ENCODE results near the gene COX4I2. TPM values are rescaled to one million over a fixed set of nuclear protein-coding genes. Genes with fewer than 3 reads are reported as not detected.

COX4I2 gene
- total RNA-seq, 4 donors from 2014 or later = 0.83 to 3.1 (median 2.6) TPM; not detected in 1

DNA sequence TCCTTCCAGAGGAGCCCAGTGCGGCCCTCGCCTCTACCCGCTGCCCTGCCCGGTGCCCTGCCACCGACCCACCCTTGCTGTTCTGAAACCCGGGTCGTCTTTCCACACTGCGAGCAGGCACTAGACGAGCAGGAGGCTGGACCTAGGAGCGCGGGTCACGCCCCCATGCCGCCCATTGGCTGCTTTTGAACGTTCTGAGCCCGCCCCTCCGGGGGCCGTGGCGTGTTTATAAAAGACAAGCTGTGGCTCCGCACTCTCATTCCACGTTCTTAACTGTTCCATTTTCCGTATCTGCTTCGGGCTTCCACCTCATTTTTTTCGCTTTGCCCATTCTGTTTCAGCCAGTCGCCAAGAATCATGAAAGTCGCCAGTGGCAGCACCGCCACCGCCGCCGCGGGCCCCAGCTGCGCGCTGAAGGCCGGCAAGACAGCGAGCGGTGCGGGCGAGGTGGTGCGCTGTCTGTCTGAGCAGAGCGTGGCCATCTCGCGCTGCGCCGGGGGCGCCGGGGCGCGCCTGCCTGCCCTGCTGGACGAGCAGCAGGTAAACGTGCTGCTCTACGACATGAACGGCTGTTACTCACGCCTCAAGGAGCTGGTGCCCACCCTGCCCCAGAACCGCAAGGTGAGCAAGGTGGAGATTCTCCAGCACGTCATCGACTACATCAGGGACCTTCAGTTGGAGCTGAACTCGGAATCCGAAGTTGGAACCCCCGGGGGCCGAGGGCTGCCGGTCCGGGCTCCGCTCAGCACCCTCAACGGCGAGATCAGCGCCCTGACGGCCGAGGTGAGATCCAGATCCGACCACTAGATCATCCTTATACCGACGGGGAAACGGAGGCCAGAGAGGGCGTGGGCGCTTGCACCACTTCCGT lies 32.4 kb upstream of the COX4I2 start, which contains the start of gene ID1:
TSS of gene ID1 (plus strand) at position 259 of the 871 bp plus-strand sequence. CDS start at position 358, 99 bp downstream.
- Histone ChIP-seq H3K9me3 (no peaks in the 10 kb centered on the region), H3K4me3 (peak within 1 kb of the TSS; percentile 75 to 91 (median 82)), H3K36me3 (peaks cover 0 to 8% (median 0%) of the 10 kb centered on the region in 3 donors), H3K27ac (peak within 1 kb of the TSS; percentile 94 to 97 (median 96)), H3K4me1 (peaks cover 27 to 82% (median 29%) of the 10 kb centered on the region in 3 donors), H3K27me3 (peaks cover 0 to 9% (median 0%) of the 10 kb centered on the region in 4 donors)
- DNase-seq = peak; percentile 68
- intact Hi-C loops (cut with DNase I) = loop anchor here (5.0 kb wide), 1 partner anchor 33 kb away; no protein-coding TSS in a partner anchor
- peak; percentile 69 to 96 (median 80) for TF ChIP-seq POLR2A (IDR thresholded peaks at IDR 0.05)
- TF ChIP-seq, protein P1, sequence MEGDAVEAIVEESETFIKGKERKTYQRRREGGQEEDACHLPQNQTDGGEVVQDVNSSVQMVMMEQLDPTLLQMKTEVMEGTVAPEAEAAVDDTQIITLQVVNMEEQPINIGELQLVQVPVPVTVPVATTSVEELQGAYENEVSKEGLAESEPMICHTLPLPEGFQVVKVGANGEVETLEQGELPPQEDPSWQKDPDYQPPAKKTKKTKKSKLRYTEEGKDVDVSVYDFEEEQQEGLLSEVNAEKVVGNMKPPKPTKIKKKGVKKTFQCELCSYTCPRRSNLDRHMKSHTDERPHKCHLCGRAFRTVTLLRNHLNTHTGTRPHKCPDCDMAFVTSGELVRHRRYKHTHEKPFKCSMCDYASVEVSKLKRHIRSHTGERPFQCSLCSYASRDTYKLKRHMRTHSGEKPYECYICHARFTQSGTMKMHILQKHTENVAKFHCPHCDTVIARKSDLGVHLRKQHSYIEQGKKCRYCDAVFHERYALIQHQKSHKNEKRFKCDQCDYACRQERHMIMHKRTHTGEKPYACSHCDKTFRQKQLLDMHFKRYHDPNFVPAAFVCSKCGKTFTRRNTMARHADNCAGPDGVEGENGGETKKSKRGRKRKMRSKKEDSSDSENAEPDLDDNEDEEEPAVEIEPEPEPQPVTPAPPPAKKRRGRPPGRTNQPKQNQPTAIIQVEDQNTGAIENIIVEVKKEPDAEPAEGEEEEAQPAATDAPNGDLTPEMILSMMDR (IDR thresholded peaks at IDR 0.05) = no peak
- 0 to 1% methylated on average over 14 to 23 of the region's 74 CpGs for WGBS, 2 donors

DNA sequence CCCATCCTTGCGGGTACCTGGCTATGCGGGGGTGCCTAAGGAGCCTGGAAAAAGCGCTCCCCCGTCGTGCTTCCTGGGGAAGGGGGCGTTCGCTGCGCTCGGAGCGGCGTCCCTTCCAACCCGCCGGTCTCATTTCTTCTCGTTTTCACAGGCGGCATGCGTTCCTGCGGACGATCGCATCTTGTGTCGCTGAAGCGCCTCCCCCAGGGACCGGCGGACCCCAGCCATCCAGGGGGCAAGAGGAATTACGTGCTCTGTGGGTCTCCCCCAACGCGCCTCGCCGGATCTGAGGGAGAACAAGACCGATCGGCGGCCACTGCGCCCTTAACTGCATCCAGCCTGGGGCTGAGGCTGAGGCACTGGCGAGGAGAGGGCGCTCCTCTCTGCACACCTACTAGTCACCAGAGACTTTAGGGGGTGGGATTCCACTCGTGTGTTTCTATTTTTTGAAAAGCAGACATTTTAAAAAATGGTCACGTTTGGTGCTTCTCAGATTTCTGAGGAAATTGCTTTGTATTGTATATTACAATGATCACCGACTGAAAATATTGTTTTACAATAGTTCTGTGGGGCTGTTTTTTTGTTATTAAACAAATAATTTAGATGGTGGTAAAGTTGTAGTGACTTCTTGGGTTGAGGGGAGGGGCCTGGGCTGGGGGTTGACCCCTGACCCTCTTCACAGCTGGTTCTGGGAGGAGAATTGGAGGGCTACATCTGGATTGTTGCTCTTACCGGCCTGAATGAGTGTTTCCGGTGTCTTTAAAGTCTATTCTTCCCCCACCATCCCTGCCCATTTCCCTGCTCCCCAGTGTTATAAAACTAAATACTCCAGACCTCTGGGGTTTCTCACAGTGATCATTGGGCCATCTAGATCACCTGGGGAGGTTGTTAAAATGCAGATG lies 31.6 kb upstream of the COX4I2 start:
- 7 to 14% methylated on average over 5 to 13 of the region's 39 CpGs for WGBS, 2 donors
- TF ChIP-seq POLR2A (IDR thresholded peaks at IDR 0.05) = peak in 1 of 4 donors; percentile 34
- TF ChIP-seq, protein P1 (IDR thresholded peaks at IDR 0.05) = peak in 1 of 6 experiments; percentile 9
- Histone ChIP-seq H3K4me1 (peaks cover 29 to 91% (median 31%) of the 10 kb centered on the region in 3 donors), H3K9me3 (no peaks in the 10 kb centered on the region), H3K36me3 (peaks cover 0 to 8% (median 0%) of the 10 kb centered on the region in 3 donors), H3K4me3 (peak overlapping the region; percentile 75 to 91 (median 82)), H3K27me3 (peaks cover 0 to 9% (median 0%) of the 10 kb centered on the region in 4 donors), H3K27ac (peak overlapping the region; percentile 94 to 97 (median 96))
- intact Hi-C loops (cut with DNase I) = loop anchor here (5.0 kb wide), 1 partner anchor 34 kb away; no protein-coding TSS in a partner anchor
- no peak for DNase-seq

DNA sequence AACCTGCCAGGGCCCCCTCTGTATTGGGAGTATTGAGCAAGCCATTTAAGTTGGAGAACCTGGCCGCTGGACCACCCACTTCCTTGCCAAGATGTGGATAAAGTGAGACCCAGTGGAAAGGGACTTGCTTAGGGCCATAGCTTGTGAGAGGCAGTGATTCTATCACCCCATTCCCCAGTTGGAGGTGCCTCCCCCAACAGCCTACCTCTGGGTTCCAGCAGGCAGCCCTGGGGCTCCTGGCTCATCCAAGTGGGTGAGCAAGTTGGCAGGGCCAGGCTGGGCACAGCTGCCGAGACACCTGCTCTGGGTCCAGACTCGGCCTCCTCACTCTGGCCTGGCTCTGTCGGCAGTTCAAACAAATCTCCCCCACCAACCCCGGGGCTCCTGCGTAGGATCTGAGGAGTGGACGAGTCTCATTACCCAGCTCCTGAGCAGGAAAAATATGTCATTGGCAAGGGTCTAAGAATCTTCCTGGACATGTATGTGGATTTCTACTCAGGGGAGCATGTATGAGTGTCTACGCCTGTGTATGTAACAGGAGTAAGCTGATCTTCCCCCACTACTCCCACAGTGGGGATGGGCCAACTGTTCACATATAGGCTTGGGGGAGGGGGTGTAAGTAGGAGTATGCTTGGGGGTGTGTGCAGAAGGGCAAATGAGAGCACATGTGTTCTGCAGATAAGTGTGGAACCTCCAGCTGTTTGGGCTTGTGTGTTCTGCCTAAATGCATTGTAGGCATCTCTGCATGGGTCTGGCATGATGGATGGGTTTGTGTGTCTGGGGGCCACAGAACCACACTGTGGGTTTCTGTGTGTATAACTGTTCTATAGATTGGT lies 30.7 kb upstream of the COX4I2 start:
- Histone ChIP-seq H3K9me3 (no peaks in the 10 kb centered on the region), H3K27me3 (peaks cover 0 to 9% (median 0%) of the 10 kb centered on the region in 4 donors), H3K4me1 (peaks cover 29 to 98% (median 36%) of the 10 kb centered on the region in 3 donors), H3K27ac (peak overlapping the region; percentile 94 to 97 (median 96)), H3K36me3 (peaks cover 0 to 8% (median 0%) of the 10 kb centered on the region in 3 donors), H3K4me3 (peak overlapping the region; percentile 75 to 91 (median 82))
- TF ChIP-seq, protein P1 (IDR thresholded peaks at IDR 0.05) = no peak
- TF ChIP-seq POLR2A (IDR thresholded peaks at IDR 0.05) = peak in 1 of 4 donors; percentile 34
- WGBS, 2 donors = 29 to 48% methylated on average over 4 to 7 of the region's 8 CpGs
- intact Hi-C loops (cut with DNase I) = loop anchor here (5.0 kb wide), 1 partner anchor 35 kb away; no protein-coding TSS in a partner anchor
- no peak for DNase-seq

DNA sequence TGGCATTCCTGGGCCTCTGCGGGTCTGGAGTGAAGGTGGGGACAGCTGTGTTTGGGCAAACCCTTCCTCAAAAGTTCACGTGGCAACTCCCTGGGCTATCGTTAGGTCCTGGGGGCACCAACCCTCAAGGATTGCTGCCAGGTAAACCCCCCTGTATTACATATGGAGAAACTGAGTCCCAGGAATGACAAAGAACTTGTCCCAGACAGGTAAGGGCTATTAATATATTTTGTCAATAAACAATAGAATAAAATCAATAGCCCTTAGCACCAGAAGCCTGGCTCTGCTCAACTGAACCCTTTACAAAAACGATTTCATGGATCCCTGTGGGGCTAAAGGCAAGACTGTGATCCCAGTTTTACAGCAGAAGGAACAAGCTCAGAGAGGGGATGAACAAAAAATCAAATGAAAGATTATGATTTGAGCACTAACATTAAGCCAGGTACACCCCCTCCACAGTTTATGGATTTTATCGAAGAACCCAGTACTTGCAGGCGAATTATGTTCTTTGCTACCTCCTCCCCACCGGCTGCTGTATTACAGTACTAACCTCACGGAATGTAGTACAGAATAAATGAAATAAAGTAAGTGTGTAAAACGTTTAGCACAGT lies 30.0 kb upstream of the COX4I2 start:
- H3K9me3 ChIP-seq = no peaks in the 10 kb centered on the region
- H3K4me1 ChIP-seq = peaks cover 34 to 98% (median 40%) of the 10 kb centered on the region in 3 donors
- H3K27ac ChIP-seq = peak overlapping the region; percentile 94 to 97 (median 96)
- DNase-seq = no peak
- WGBS, 2 donors = 27 to 46% methylated on average over 9 of the region's 9 CpGs
- H3K4me3 ChIP-seq = peak overlapping the region in 3 of 4 donors; percentile 78 to 91 (median 87)
- no peak for TF ChIP-seq POLR2A (IDR thresholded peaks at IDR 0.05)
- peaks cover 0 to 9% (median 0%) of the 10 kb centered on the region in 4 donors for H3K27me3 ChIP-seq
- H3K36me3 ChIP-seq = peaks cover 0 to 8% (median 0%) of the 10 kb centered on the region in 3 donors
- intact Hi-C loops (cut with DNase I) = loop anchor here (5.0 kb wide), 1 partner anchor 35 kb away; no protein-coding TSS in a partner anchor
